ENCODE results near the gene ACTN4.
"Not testable (repeated sequence)": the region's sequence is repeated elsewhere in the genome, so short reads cannot be mapped to it uniquely, and the experiment has no call there.

Gene ACTN4

DNA sequence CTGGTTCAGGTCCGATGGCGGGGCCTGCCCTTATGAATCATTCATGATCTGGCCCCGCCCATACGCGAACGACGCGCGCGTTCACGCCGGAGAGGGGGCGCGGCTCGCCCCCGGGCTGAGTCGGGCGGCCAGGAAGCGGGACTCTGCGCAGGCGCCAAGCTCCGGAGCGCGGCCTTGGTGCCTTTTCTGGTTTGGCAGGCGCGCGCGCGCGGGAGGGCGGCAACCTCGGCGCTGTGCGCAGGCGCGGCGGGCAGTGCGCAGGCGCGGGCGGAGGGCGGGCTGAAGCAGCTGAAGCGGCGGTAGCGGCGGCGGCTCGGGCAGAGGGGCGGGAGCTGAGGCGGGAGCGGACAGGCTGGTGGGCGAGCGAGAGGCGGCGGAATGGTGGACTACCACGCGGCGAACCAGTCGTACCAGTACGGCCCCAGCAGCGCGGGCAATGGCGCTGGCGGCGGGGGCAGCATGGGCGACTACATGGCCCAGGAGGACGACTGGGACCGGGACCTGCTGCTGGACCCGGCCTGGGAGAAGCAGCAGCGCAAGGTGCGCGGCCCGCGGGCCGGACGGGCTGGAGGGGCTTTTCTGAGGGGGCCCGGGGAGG lies at the start of gene ACTN4:
ACTN4 (plus strand) TSS at position 282 of the 598 bp plus-strand sequence; CDS start at position 379, 97 bp downstream.
- peak; percentile 96 for DNase-seq (ENCODE audit: low read depth)

DNA sequence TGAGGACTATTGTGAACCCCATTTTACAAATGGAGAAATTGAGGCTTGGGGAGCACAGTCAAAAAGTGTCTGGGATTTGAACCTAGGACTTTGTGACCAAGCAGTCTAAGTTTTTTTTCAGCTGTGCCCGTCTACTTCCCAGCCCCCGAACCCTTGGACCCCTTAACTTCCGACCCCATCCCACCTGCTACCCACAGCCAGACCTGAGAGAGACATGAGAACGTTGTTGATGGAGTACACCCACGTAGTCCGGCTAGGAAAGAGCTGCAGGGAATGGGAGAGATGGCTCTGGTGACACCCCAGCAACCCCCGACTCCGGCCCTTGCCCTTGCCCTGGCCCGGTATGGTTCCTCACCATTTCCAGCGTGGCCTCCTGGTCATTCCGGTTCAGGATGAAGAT lies 47.7 kb upstream of the ACTN4 start:
- DNase-seq (ENCODE audit: low read depth) = no peak

- not testable (repeated sequence) for DNase-seq (ENCODE audit: low read depth)
Observed at GRCh38 chr19:38602856-38603255, 44.6 kb upstream of the ACTN4 start.

GRCh38 chr19:38606131-38606530 lies 41.3 kb upstream of the ACTN4 start:
- no peak for DNase-seq (ENCODE audit: low read depth)

DNA sequence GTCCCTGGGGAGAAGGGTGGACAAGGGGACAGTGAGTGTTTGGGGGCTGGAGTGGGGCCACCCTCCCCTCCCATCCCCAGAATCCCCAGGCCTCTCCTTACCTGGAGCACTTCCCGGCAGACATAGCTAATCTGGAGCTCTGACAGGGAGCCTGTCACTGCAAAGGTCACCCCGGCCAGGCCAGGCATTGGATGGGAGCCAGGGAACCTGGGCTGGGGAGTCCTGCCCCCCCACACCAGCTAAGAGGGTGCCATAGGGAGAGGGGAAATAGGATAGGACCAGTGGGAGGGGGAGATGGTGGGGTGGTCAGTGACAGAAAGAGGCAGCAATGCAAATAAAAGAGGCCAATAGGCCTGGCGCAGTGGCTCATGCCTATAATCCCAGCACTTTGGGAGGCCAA lies 33.2 kb upstream of the ACTN4 start:
- DNase-seq (ENCODE audit: low read depth) = no peak

DNA sequence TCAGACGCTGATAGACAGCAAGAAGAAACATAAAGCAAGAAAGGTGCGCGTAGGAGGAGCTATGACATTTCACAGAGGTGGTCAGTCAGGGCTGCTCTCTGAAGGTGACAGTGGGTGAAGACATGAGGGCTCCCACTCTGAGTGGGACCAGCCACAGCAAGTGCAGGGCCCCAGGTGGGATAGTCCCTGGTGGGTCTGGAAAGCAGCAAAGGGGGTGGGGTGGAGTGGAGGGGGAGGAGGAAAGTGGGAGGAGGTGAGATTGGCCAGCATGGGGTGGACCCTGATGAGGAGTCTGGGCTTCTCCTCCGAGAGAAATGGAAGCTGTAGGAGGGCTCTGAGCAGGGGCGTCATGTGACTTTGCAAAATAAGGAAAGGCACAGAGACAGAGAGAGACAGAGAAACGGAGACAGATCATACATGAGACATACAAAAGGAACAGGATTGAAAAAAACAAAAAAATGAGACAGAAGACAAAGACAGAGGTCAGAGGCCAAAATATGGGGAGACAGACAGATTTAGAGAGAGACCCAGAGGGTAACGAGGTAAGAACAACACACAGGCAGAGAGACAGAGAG lies 32.4 kb upstream of the ACTN4 start:
- no peak for DNase-seq (ENCODE audit: low read depth)

GRCh38 chr19:38616265-38616664 lies 31.2 kb upstream of the ACTN4 start:
- DNase-seq (ENCODE audit: low read depth) = no peak

DNA sequence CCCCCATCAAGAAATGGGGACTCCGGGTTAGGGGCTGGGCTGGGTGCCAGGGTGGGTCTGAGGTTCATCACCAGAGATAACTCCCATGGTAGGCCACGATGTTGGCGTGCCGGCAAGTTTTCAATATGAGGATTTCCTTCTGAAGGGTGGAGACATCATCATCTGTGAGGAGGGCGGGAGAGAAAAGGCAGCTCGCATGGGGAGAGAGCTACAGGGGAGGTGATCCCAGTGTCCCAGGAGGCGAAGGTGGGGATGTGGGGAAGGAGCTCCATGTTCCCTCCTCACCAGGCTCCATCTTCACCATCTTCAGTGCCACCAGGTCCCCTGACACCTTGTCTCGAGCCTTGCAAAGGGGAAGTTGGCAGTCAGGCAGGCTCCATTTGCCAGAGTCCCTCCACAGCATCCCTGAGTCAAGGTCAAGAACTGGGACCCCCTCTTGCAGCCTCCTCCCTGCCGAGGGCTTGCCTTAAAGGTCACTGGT lies 30.1 kb upstream of the ACTN4 start:
- DNase-seq (ENCODE audit: low read depth) = no peak

DNA sequence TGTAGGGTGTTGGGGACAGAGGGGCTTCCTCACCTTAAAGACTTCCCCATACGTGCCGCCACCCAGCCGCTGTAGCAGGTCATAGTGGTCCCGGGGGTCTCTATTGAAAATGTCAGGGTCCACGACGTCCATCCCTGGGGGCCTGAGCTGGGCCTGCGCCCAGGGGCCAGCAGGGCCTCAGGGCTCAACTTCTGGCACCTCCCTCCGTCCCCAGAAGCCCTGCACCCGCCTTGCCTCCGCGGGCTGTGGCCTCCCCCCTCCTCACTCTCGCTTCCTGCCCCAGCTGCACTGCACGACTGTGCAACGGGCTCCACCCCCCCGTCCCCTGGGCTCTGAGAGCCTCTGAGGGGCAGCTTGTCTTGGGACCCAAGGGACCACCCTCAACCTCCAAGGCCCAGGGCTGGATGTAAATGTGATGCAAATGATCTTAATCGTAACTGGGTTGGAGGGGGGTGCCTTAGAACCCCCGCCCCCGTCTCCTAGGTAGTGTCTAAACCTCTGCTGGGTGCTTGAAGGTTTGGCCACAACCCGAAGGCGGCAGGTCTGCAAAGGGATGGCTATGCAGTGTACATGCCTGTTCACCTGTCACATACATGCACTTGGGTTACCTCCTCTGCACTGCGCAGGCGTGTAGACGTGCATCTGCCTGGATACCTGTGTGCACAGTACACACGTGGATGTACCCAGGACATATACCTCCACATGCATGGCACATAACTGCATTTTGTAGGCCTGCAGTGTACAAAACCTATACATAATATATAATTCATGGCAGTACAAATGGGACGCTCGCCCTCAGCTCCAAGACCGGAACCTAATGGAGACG lies 29.5 kb upstream of the ACTN4 start, which contains the start of gene MAP4K1:
MAP4K1 (minus strand) TSS at position 190 of the 826 bp plus-strand sequence; CDS start at position 132, 58 bp downstream.
- DNase-seq (ENCODE audit: low read depth) = no peak

DNA sequence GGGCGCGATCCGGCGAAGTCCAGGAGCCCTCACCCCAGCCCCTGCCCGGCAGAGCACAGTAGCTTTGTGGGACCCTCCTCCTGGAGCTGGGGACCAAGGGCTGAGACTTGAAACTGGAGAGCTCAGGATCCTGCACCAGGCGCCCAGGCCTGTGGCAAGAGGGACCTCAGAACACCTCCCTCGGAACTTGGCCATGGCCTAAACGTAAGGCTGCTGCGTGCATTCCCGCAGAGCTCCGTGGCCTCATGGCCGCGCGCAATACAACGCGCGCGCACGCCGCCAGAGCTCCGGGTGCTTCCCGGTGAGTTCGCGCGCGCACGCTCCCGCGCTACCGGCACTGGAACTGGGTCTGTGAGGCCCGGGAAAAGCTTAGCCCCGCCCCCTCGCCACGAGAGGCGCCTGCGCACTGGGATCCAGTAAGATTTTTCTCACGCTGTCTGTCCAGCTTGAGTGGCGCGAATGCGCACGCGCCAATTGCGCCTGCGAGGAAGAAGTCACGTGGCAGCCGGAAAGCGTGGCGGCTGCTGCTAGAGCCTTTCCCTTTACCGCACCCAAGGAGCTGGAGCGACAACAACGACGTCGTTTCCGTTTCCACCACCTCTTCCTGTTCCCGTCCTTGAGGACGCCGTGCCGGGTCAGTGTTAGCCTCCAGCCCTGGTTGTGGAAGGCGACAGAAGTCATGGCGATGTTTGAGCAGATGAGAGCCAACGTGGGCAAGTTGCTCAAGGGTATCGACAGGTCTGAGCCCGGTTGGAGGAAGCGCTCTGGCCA lies 28.7 kb upstream of the ACTN4 start, which contains the start of gene EIF3K:
EIF3K (plus strand) TSS at position 599 of the 771 bp plus-strand sequence; CDS start at position 680, 81 bp downstream.
- peak; percentile 99 for DNase-seq (ENCODE audit: low read depth)

DNA sequence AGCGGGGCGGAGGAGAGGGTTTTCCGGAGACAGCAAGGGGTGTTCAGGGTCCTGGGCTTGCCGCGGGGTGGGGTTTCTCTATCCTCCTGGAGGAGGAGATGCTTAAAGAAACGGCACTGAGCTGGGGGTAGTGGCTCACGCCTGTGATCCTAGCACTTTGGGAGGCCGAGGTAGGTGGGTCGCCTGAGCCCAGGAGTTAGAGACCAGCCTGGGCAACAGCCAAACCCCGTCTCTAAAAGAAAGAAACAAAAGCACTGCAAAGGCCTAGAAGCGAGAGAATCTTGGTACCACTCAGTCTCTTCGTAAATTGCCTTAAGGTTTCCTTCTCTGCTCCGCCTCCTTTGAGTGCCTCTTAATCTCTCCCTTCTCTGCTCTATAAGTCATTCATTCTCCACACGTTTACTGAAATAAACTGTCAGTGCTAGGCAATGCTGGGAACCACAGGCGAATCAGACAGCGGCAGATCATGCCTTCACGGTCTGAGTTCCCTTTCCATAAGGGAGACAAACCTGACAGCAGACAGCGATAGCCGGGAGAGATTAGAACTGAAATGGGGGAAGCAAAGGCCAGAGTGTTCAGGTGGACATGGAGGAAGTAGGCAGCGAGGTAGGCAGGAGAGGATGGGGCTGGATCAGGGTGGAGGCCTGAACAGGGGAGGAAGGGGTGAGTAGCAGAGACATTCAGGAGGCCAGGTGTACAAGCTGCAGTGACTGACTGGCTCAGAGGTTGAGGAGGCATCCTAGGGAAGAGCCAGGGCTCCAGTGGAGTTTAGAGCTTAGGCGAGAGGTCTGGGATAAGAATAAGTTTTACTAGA lies 27.9 kb upstream of the ACTN4 start:
- no peak for DNase-seq (ENCODE audit: low read depth)

GRCh38 chr19:38624822-38625221 lies 22.6 kb upstream of the ACTN4 start:
- DNase-seq (ENCODE audit: low read depth) = no peak

GRCh38 chr19:38626401-38626800 lies 21.0 kb upstream of the ACTN4 start:
- no peak for DNase-seq (ENCODE audit: low read depth)

GRCh38 chr19:38629568-38629967 lies 17.9 kb upstream of the ACTN4 start:
- DNase-seq (ENCODE audit: low read depth) = no peak

GRCh38 chr19:38631301-38631700 lies 16.1 kb upstream of the ACTN4 start:
- DNase-seq (ENCODE audit: low read depth) = not testable (repeated sequence)

DNA sequence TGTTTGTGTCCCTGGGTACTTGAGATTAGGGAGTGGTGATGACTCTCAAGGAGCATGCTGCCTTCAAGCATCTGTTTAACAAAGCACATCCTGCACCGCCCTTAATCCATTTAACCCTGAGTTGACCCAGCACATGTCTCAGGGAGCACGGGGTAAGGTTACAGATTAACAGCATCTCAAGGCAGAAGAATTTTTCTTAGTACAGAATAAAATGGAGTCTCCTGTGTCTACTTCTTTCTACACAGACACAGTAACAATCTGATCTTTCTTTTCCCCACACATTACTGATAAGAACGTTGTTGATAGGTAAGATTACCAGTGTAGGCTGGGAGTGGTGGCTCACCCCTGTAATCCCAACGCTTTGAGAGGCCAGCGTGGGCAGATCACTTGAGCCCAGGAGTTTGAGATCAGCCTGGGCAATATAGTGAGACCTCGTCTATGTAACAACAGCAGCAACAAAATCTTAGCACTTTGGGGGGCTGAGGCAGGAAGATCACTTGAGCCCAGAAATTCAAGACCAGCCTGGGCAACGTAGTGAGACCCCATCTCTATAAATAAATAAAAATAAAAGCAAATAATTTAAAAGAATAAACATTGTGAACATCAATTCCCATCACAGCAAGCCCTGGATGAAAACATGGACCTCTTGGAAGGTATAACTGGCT lies 15.5 kb upstream of the ACTN4 start:
- not testable (repeated sequence) for DNase-seq (ENCODE audit: low read depth)

- no peak for DNase-seq (ENCODE audit: low read depth)
Observed at GRCh38 chr19:38632476-38633213, 14.8 kb upstream of the ACTN4 start.

GRCh38 chr19:38634757-38635482 lies 12.5 kb upstream of the ACTN4 start:
- DNase-seq (ENCODE audit: low read depth) = peak; percentile 75
